Suprapubic skin (tissue), 4 donors: ENCODE results near the gene PRICKLE2. TPM values are rescaled to one million over a fixed set of nuclear protein-coding genes. Genes with fewer than 3 reads are reported as not detected.

Experiments
- DNase-seq, 2 donors: peaks; one replicate each; pipeline ENCODE4 v3.0.0-alpha.2; 2019; ENCODE audit warnings: low spot score in 2 of 2
- H3K27ac ChIP-seq: fragments of 200-600 bp; sonication (generic); one replicate; pipeline ENCODE4 v1.5.1; 2019
- H3K27me3 ChIP-seq: fragments of 200-600 bp; sonication (generic); one replicate; pipeline ENCODE4 v1.5.1; 2019
- H3K36me3 ChIP-seq: fragments of 200-600 bp; sonication (generic); one replicate; pipeline ENCODE4 v1.5.1; 2019
- H3K4me1 ChIP-seq: fragments of 200-600 bp; sonication (generic); one replicate; pipeline ENCODE4 v1.5.1; 2019
- H3K4me3 ChIP-seq: fragments of 200-600 bp; sonication (generic); one replicate; pipeline ENCODE4 v1.5.1; 2019; ENCODE audit warnings: mild to moderate bottlenecking
- H3K9me3 ChIP-seq: fragments of 200-600 bp; sonication (generic); one replicate; pipeline ENCODE4 v1.5.1; 2019
- EP300 ChIP-seq: sonication (generic); formaldehyde crosslinking; IDR thresholded peaks from one replicate; pipeline ENCODE4 v1.6.1; 2017; ENCODE audit warnings: antibody characterized with exemption
- POLR2A ChIP-seq, 2 donors: fragments of 450-650 bp; IDR thresholded peaks; one replicate each; pipeline ENCODE4 v1.6.1; 2017; ENCODE audit warnings: antibody characterized with exemption in 2 of 2, mild to moderate bottlenecking in 2 of 2, moderate library complexity in 2 of 2
- POLR2AphosphoS5 ChIP-seq, 3 donors: sonication (generic); formaldehyde crosslinking; IDR thresholded peaks; one replicate each; pipeline ENCODE4 v1.6.1; 2017; ENCODE audit warnings: antibody characterized with exemption in 3 of 3
- WGBS: methylation state at CpG from one replicate; pipeline ENCODE4 v1.1.5; 2018; 5-methylcytosine and 5-hydroxymethylcytosine counted together
- total RNA-seq, 4 donors: library from RNA; depleted of rRNA; stranded (reverse); fragments of >200 nt; gene quantifications; one replicate each; pipeline ENCODE4 v1.1.0, GENCODE V29; 2016
- TF ChIP-seq, protein P1 (sequence below), 2 donors: fragments of 200-600 bp in 1 of 2; fragments of 450-650 bp in 1 of 2; sonication (generic) in 1 of 2; IDR thresholded peaks; one replicate each; pipeline ENCODE4 v1.5.1; 2016 to 2019; ENCODE audit warnings: antibody characterized with exemption in 2 of 2, mild to moderate bottlenecking in 1 of 2, moderate library complexity in 1 of 2

Gene PRICKLE2
- total RNA-seq, 4 donors from 2014 or later = 6.7 to 14.5 (median 11.9) TPM

DNA sequence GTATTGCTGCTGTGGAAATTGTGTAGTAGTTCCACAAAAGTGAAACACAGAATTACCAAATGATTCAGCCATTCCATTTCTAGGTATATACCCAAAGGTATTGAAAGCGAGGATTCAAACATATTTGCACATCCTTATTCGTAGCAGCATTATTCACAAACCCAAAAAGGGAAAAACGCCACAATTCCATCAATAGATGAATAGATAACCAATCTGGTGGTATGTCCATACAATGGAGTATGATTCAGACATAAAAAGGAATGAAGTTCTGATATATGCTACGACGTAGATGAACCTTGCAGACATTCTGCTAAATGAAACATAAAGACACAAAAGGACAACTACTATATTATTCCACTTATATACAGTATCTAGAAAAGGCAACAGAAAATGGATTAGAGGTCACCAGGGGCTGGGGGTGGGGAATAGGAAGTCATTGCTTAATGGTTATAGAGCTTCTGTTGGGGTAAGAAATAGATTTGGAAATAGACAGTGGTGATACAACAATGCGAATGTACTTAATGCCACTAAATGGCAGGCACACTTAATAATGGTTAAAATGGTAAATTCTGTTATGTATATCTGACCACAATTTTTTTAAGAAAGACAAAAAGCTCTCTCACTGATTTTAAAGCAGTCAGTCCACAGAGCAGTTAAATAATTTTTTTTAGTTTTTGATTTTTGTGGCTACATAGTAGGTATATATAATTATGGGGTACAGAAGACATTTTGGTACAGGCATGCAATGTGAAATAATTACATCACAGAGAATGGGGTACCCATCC lies 150.2 kb downstream of the PRICKLE2 start:
- no peak for DNase-seq
- H3K4me1 ChIP-seq = peaks cover 11% of the 10 kb centered on the region
- H3K36me3 ChIP-seq = no peaks in the 10 kb centered on the region
- TF ChIP-seq POLR2AphosphoS5 (IDR thresholded peaks at IDR 0.05) (no peak), POLR2A (IDR thresholded peaks at IDR 0.05) (no peak), EP300 (no peak)
- TF ChIP-seq, protein P1, sequence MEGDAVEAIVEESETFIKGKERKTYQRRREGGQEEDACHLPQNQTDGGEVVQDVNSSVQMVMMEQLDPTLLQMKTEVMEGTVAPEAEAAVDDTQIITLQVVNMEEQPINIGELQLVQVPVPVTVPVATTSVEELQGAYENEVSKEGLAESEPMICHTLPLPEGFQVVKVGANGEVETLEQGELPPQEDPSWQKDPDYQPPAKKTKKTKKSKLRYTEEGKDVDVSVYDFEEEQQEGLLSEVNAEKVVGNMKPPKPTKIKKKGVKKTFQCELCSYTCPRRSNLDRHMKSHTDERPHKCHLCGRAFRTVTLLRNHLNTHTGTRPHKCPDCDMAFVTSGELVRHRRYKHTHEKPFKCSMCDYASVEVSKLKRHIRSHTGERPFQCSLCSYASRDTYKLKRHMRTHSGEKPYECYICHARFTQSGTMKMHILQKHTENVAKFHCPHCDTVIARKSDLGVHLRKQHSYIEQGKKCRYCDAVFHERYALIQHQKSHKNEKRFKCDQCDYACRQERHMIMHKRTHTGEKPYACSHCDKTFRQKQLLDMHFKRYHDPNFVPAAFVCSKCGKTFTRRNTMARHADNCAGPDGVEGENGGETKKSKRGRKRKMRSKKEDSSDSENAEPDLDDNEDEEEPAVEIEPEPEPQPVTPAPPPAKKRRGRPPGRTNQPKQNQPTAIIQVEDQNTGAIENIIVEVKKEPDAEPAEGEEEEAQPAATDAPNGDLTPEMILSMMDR (IDR thresholded peaks at IDR 0.05) = no peak
- 93% methylated on average over 6 of the region's 6 CpGs for WGBS
- H3K27me3 ChIP-seq = no peaks in the 10 kb centered on the region
- no peaks in the 10 kb centered on the region for H3K9me3 ChIP-seq
- no peak overlapping the region for H3K27ac ChIP-seq
- H3K4me3 ChIP-seq = no peak overlapping the region

DNA sequence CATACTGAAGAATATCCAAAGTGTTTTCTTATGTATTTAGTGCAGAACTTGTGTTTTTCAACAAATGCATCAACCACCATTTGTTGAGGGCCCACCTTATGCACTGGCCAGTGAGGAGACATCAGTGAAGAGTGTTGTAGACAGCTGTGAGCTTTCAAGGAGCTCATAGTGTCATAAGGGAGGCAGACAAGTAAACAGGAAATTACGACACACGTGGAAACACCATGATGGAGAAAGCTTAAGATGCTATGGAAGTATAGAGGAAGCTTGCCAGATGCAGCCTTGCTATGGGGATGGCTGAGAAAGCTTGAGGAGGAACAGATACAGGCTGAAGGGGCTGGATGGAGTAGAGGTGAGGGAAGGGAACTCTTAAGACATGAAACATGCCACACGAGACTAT lies 151.2 kb downstream of the PRICKLE2 start:
- Histone ChIP-seq H3K27me3 (no peaks in the 10 kb centered on the region), H3K4me1 (peaks cover 11% of the 10 kb centered on the region), H3K4me3 (no peak overlapping the region), H3K27ac (no peak overlapping the region), H3K9me3 (no peaks in the 10 kb centered on the region), H3K36me3 (no peaks in the 10 kb centered on the region)
- no peak for DNase-seq
- WGBS = 52% methylated on average over 3 of the region's 3 CpGs
- no peak for TF ChIP-seq EP300
- TF ChIP-seq POLR2AphosphoS5 (IDR thresholded peaks at IDR 0.05) = no peak
- TF ChIP-seq POLR2A (IDR thresholded peaks at IDR 0.05) = no peak
- TF ChIP-seq, protein P1 (IDR thresholded peaks at IDR 0.05) = no peak

DNA sequence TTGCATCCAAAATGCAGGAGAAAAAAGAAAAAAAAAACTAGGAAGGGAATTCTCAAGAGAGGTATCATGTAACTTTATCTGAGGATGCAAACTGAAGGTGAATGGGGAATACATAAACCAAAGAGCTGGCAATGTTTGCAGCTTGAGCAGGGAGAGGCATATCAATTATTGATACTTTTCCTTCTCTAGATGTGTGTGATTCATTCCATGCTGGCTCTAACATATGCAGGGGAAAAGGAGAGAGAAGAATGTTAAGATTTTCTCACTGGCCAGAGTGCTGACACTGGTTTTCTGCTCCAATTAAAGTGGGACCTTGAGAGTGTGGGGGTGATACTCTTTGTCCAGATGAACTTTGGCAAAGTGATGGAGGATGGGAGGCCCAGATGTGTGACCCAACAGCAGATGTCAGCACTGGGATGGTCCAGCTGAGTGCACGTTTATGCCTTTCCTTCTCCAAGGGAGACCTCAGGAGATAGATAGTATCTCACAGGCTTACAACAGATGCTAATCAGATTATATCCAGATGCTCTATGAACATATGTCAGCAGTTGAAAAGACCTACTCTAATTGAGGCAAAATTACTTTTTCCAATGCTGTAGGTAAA lies 152.0 kb downstream of the PRICKLE2 start:
- Histone ChIP-seq H3K9me3 (no peaks in the 10 kb centered on the region), H3K27ac (no peak overlapping the region), H3K27me3 (no peaks in the 10 kb centered on the region), H3K4me1 (peaks cover 11% of the 10 kb centered on the region), H3K36me3 (no peaks in the 10 kb centered on the region), H3K4me3 (no peak overlapping the region)
- DNase-seq = no peak
- WGBS = 0% methylated on average over 1 of the region's 1 CpG
- TF ChIP-seq POLR2AphosphoS5 (IDR thresholded peaks at IDR 0.05) (no peak), POLR2A (IDR thresholded peaks at IDR 0.05) (no peak), EP300 (no peak)
- TF ChIP-seq, protein P1 (IDR thresholded peaks at IDR 0.05) = no peak

DNA sequence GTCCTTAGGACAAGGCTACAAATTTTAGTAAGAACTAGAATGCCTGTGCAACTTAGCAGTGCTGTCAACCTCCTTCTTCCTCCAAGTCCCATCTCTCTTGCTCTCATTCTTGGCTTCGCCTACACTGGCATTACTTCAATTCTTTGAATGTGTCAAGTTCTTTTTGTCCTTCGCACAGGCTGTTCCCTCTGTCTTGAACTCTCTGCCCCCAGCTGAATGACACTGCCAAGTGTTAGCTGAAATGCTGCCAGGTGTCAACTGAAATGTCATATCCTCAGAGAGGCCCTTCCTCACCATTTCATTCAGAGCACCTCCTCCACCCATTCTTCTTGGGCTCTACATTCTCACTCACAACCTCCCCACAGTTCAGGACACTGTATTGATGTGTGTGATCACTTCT lies 153.1 kb downstream of the PRICKLE2 start:
- Histone ChIP-seq H3K27me3 (no peaks in the 10 kb centered on the region), H3K9me3 (no peaks in the 10 kb centered on the region), H3K36me3 (no peaks in the 10 kb centered on the region), H3K4me3 (no peak overlapping the region), H3K4me1 (peaks cover 20% of the 10 kb centered on the region), H3K27ac (no peak overlapping the region)
- DNase-seq = no peak
- 81% methylated on average over 2 of the region's 2 CpGs for WGBS
- no peak for TF ChIP-seq POLR2AphosphoS5 (IDR thresholded peaks at IDR 0.05)
- no peak for TF ChIP-seq POLR2A (IDR thresholded peaks at IDR 0.05)
- no peak for TF ChIP-seq EP300
- TF ChIP-seq, protein P1 (IDR thresholded peaks at IDR 0.05) = no peak

DNA sequence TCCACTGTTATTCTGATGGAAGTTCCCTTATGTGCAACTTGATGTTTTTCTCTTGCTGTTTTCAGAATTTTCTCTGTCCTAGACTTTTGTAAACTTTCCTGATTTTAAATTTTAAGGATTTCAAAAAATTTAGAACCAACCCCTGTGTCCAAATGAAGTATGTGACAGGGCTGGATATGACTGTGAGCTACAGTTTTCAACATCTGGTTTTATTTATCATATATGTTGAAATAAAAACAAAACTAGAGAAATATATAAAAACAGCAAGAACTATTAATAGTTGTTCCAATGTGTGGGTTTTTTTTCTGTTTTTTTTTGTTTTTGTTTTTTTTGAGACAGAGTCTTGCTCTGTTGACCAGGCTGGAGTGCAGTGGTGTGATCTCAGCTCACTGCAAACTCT lies 154.6 kb downstream of the PRICKLE2 start:
- H3K27ac ChIP-seq = no peak overlapping the region
- DNase-seq = no peak
- TF ChIP-seq EP300 (no peak), POLR2AphosphoS5 (IDR thresholded peaks at IDR 0.05) (no peak), POLR2A (IDR thresholded peaks at IDR 0.05) (no peak)
- TF ChIP-seq, protein P1 (IDR thresholded peaks at IDR 0.05) = no peak
- no peaks in the 10 kb centered on the region for H3K36me3 ChIP-seq
- H3K27me3 ChIP-seq = no peaks in the 10 kb centered on the region
- no peaks in the 10 kb centered on the region for H3K9me3 ChIP-seq
- no peak overlapping the region for H3K4me3 ChIP-seq
- H3K4me1 ChIP-seq = peaks cover 20% of the 10 kb centered on the region
